ENCODE data around the gene HBB.

GRCh38 chr11:5247472-5248192 lies 20.8 kb upstream of the HBB start:
- TF ChIP-seq CTCF (conservative IDR thresholded peaks at IDR 0.05; ENCODE audit: low read depth, low read length) (no peak), POLR2A (IDR thresholded peaks at IDR 0.05; ENCODE audit: low read depth, low read length) (no peak), RFX5 (IDR thresholded peaks at IDR 0.05; ENCODE audit: low read depth, low read length) (no peak), MXI1 (IDR thresholded peaks at IDR 0.05; ENCODE audit: borderline replicate concordance, low read depth, low read length) (no peak), FOS (IDR thresholded peaks at IDR 0.05; ENCODE audit: low read depth, low read length) (no peak), NFE2L2 (IDR thresholded peaks at IDR 0.05; ENCODE audit: low read depth, low read length) (no peak), RCOR1 (IDR thresholded peaks at IDR 0.05; ENCODE audit: insufficient replicate concordance, low read length) (no peak), RAD21 (IDR thresholded peaks at IDR 0.05; ENCODE audit: low read length) (no peak), MAZ (IDR thresholded peaks at IDR 0.05; ENCODE audit: borderline replicate concordance, low read depth, low read length) (no peak), USF2 (IDR thresholded peaks at IDR 0.05; ENCODE audit: low read depth, low read length) (no peak)
